GM18870 (cell line): ENCODE results near the gene RALGAPA2.

Experiments
- ATAC-seq: cut with Tn5 transposase; IDR thresholded peaks from one replicate; pipeline ENCODE4 v1.9.1; 2021; ENCODE audit warnings: moderate library complexity; ENCODE audit not compliant: unreplicated experiment

The RALGAPA2 gene

GRCh38 chr20:20635006-20635405 is 77.4 kb downstream of the RALGAPA2 start:
- no peak for ATAC-seq

DNA sequence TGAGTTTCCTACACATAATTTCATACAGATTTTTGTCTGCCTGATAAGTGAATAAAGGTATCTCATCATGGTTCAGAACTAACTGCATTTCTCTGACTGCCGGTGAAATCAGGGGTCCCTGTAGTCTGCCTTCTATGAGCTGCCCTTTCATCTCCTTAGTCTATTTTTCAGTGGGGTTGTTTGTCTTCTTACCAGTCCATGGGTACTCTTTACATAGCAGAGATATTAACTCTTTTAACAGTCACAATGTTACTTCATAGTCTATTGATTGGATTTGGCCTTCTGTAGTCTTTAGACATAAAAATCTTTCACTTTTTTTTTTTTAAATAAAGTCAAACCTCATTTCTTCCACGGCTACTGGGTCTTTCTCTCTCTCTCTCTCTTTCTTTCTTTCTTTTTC is 79.8 kb downstream of the RALGAPA2 start:
- ATAC-seq = no peak

- ATAC-seq = no peak
These were observed 81.9 kb downstream of the RALGAPA2 start for GRCh38 chr20:20630551-20630950.

- no peak for ATAC-seq
These were observed 82.8 kb downstream of the RALGAPA2 start for GRCh38 chr20:20629556-20630188.

- ATAC-seq = no peak
These were observed 84.1 kb downstream of the RALGAPA2 start for GRCh38 chr20:20628314-20628713.

- no peak for ATAC-seq
These were observed 85.0 kb downstream of the RALGAPA2 start for GRCh38 chr20:20627471-20627870.

DNA sequence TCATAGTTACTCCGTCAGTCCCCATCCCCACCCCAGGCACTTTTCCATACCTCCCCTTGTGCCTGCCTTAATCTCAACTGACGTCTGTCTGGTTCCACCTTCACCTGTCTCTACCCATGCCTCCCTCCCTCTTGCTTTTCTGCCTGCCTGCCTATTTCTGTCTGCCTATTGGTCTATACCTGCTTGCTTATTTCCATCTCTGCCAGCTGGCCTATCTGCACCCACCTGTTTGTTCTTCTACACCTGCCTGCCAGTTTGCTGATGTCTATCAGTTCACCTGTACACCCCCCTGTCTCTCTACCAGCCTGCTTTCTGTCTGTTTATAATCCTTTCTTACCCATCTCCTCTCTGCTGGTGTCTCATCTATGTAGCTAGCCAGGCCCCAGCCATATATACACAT is 87.5 kb downstream of the RALGAPA2 start:
- no peak for ATAC-seq

DNA sequence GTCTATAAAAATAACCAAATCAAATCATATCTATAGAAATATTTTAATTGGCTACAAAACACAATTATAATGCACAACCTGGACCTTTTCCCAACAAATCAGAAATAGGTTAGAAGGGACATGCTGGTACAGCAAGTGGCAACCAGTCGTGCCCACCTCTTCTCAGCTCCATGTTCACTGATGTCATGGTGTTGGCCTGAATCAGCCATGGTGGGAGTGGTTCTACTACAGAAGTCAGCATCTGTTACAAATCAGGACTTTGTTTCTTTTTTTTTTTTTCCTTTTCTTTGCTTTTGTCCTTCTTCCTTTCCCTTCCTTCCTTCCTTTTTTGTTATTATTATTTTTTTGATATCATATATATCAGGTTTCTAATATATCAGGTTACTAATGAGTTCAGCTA is 91.2 kb downstream of the RALGAPA2 start:
- no peak for ATAC-seq

DNA sequence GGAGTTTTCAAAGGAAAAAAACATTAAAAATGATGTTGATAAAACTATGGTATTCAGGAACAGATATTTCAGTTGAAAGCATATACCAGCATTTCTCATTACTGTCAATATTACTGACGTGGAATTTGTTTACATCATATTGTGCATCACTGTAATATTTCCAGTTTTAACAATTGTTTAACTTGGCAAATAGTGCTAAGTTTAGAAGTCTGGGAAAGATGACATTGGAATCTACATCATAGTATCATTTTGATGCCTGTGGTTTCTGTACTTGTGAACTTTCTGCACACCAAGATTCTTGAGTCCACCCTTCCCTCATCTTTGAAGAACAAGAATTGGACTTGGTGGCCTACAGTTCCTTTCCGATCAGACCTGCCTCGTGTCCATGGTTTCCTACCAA is 98.1 kb downstream of the RALGAPA2 start:
- ATAC-seq = no peak

- ATAC-seq = no peak
These were observed 100.2 kb downstream of the RALGAPA2 start for GRCh38 chr20:20612251-20612650.

GRCh38 chr20:20611167-20611566 is 101.3 kb downstream of the RALGAPA2 start:
- ATAC-seq = no peak

- ATAC-seq = no peak
These were observed 102.9 kb downstream of the RALGAPA2 start for GRCh38 chr20:20609522-20609921.

DNA sequence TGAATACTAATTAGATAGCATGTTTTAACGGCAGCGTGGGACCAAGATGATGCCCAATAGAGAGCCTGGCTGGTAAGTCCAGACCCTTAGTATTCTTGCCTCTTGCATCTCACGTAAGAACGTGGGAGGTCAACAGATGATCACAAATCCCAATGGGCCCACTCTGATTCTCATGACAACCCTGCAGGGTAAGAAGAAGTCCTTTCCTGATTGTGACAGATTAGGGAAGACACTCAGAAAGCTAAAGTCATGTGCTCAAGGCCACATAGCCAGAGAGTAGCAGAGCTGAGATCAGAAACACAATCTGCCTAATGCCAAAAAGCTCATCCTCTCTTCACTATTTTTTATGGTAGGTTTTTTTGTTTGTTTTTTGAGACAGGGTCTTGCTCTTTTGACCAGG is 103.8 kb downstream of the RALGAPA2 start:
- no peak for ATAC-seq

- no peak for ATAC-seq
These were observed 104.4 kb downstream of the RALGAPA2 start for GRCh38 chr20:20608041-20608440.

DNA sequence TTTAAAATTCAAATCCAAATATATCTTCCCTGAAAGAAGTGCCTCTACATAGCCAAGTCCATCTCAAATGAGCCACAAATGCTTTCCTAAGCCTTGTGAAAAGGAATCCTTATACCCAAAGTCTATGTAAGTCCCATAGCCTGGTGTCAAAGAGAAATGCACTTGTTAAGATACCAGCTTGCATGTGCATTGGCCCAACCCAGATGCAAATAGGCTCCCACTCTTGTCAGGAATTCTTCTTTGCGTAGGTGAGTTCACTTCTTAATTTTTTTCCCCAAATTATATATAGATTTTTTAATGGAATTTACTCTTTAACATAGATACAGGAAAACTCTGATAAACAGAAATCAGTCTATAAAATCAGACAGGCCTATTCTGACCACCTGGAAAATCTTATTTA is 105.6 kb downstream of the RALGAPA2 start:
- no peak for ATAC-seq

DNA sequence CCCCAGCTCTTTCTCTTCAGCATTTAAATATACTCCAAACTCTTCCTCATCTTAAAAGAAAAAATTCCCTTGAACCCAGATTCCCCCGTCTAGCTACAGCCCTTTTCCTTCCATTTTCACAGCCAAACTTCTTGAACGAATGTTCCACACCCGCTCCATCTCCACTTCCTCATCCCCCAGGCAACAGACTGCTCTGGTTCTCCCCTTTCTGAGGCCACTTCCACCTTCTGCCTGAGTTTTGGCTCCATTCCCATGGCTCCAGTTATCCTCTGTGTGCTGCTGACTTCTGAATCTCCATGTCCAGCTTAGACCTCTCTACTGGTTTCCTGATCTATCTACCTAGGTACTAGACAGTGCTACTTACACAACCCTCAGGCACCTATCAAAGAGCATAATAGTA is 106.4 kb downstream of the RALGAPA2 start:
- ATAC-seq = no peak

DNA sequence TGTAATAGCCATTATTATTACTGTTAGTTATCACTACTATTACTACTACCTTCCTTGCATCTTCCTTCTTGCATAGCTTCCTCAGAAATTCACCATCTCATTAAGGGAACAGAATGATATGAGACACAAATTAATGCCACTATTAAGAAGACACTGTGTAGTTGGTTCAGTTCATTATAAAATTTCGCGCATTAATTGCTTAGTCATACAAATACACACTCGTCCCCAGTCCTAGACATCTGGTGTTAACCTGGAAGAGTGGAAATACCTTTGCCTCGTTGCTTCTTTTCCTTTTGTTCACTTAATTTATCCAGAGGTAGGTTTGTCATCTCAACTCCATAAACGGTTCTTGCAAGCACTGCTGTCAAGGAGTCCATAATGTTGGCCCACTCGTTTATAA is 107.5 kb downstream of the RALGAPA2 start:
- ATAC-seq = no peak

GRCh38 chr20:20604357-20604756 is 108.1 kb downstream of the RALGAPA2 start:
- no peak for ATAC-seq

GRCh38 chr20:20603339-20603990 is 109.0 kb downstream of the RALGAPA2 start:
- ATAC-seq = peak; percentile 97

DNA sequence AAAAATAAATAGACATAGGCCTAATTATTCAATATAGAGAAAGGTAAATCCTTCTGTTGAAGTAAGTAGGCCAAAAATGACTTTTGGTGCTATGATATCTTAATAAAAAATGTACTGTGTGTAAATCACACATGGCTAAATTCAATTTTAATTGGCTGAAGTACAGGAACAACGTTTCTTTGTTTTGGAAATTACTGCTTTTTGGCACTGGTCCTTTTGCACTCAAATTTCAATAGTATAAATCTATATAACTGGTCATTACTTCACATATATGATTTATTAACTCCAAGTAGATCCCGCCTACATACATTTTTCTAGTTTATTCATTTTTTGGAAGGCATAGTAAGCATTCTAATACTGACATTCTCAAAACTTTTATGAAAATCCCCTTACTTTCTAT is 114.5 kb downstream of the RALGAPA2 start:
- no peak for ATAC-seq

- ATAC-seq = no peak
These were observed 118.3 kb downstream of the RALGAPA2 start for GRCh38 chr20:20594171-20594530.

- no peak for ATAC-seq
These were observed 118.8 kb downstream of the RALGAPA2 start for GRCh38 chr20:20593447-20594170.
